Central memory CD4-positive, alpha-beta T cell (primary cell): ENCODE results near the gene LCAT.
"Not testable (repeated sequence)": the region's sequence is repeated elsewhere in the genome, so short reads cannot be mapped to it uniquely, and the experiment has no call there.

Experiments
- DNase-seq: peaks from one replicate; pipeline ENCODE4 v3.0.0; 2022

LCAT gene

DNA sequence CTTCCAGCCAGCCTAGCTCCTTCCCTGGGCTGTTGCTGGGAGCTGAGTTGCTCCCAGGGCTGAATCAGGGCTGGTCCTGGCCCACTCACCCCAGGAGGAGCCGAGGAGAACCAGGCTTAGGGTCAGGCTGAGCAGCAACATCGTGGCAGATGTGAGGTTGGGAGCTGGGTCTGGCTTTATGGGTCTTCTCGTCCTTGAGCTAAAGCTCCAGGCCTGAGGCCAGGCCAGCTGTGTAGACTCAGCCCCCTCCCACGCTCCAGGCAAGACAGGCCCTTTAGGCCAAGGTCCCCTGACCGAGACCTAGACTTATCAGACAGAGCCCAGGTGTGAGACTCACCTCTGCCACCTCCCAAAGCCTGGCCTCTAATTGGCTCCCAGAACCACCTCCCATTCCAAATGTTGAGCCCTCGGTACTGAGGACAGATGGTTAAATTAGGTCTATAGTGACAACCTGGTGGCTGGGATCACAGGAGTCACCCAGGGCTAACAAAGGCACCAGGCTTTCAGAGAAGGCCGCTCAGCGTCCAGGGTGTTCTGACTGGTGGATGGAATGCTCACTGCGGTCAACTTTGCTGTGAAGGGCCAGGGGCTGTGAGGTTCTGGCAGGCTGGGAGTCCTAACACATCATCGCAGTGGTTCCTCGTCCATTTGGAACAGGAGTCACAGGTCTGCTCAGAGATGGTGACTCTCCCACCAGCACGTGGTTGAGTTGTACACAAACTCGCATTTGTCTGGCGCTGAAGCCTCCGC is 12.0 kb downstream of the LCAT start, which contains the start of gene CTRL:
TSS of gene CTRL (minus strand) at position 151 of the 750 bp plus-strand sequence. CDS start at position 141, 10 bp downstream.
- DNase-seq: no peak

DNA sequence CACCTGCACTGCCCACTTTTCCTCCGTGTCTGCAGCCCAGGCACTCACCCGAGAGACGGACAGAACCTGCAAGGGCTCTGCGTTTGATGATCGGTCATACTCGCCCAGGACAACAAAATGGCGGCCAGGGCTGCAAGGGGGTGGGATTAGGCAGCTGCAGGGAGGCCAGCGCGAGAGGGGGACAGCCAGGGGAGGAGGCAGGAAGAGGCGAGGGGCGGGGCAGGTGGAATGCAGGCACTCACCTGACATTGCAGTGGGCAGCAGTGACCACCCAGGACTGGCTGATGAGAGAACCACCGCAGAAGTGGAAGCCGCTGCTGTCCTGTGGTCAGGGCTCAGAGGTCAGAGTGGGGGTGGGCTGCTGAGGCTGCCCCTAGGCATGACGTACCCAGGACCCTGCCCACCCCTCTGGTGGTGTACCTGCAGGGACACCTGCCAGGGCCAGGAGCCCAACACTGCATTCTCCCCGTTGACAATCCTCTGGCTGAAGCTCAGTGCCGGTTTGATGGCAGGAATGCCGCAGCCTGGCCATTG is 13.2 kb downstream of the LCAT start:
- DNase-seq: no peak

DNA sequence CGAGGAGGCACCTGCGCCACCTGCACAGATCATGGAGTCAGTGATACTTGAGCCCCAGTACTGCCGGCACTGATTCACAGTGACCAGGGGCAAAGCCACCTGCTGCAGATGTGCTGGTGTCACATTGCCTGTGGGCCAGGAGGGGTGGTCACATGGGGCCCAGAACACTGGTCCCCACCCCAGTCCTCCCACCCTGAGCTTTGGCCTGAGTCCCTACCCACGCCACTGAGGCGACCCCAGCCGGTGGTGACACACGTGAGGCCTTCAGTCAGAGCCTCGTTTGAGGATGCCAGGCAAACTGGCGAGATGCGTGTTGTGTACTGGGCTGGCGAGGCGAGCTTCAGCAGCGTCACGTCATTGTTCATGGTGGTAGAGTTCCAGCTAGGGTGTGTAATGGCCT is 13.7 kb downstream of the LCAT start:
- DNase-seq: no peak

DNA sequence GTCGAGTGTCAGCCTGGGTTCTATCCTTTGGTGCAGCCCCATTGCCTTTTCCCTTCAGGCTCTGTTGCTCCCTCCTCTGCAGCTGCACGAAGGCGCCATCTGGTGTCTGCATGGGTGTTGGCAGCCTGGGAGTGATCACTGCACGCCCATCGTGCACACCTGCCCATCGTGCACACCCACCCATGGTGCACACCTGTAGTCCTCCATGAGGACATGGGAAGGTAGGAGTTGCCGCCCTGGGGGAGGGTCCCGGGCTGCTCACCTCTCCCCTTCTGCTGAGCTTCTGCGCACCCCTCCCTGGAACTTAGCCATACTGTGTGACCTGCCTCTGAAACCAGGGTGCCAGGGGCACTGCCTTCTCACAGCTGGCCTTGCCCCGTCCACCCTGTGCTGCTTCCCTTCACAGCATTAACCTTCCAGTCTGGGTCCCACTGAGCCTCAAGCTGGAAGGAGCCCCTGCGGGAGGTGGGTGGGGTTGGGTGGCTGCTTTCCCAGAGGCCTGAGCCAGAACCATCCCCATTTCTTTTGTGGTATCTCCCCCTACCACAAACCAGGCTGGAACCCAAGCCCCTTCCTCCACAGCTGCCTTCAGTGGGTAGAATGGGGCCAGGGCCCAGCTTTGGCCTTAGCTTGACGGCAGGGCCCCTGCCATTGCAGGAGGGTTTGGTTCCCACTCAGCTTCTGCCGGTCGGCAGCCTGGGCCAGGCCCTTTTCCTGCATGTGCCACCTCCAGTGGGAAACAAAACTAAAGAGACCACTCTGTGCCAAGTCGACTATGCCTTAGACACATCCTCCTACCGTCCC is 15.2 kb downstream of the LCAT start:
- peak; percentile 65 for DNase-seq

DNA sequence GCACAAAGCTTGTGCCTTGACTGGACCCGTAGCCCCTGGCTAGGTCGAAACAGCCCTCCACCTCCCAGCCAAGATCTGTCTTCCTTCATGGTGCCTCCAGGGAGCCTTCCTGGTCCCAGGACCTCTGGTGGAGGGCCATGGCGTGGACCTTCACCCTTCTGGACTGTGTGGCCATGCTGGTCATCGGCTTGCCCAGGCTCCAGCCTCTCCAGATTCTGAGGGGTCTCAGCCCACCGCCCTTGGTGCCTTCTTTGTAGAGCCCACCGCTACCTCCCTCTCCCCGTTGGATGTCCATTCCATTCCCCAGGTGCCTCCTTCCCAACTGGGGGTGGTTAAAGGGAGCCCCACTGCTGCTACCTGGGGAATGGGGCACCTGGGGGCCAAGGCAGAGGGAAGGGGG is 15.8 kb downstream of the LCAT start:
- no peak for DNase-seq

DNA sequence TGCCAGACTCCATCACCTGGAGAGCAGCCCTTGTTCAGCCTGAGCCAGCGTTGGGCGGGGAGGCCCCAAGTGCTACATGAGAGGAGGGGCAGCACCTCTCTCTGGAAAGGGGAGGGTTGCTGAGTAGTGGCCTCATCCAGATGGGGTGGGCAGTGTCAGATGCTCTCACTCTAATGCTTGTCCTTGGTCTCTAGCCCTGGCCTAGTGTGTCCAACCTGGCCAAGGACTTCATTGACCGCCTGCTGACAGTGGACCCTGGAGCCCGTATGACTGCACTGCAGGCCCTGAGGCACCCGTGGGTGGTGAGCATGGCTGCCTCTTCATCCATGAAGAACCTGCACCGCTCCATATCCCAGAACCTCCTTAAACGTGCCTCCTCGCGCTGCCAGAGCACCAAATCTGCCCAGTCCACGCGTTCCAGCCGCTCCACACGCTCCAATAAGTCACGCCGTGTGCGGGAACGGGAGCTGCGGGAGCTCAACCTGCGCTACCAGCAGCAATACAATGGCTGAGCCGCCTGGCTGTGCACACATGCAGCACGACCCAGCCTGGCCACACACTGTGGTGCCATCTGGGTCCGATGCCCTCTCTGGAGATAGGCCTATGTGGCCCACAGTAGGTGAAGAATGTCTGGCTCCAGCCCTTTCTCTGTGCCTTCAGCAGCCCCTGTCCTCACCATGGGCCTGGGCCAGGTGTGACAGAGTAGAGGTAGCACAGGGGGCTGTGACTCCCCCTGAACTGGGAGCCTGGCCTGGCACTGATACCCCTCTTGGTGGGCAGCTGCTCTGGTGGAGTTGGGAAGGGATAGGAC is 16.6 kb downstream of the LCAT start:
- DNase-seq: no peak

DNA sequence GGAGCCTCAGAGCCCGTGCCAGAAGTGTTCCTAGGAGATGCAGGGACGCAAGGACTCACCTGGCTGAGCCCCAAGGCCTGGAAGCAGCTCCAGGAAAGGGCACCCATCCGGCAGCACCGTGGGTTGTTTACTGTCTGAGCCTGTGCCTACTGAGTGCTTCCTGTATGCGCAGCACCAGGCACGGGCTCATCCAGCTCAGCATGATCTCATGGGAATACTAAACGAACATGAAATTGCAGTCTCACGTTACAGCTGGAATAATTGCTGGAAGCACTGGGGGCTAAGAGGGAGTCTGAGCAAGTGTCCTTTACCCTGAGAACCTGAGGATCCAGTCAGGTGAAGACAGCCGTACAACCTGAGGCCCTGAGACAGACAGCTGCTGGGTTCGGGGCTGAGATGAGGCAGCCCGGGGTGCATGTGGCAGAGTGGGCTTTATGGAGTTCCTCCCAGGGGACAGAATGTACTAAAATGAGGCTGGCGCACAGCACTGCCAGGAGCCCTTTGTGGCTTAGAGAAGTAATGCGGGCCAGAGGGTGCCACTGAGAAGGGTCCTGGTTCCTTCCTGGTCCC is 17.7 kb downstream of the LCAT start:
- no peak for DNase-seq

DNA sequence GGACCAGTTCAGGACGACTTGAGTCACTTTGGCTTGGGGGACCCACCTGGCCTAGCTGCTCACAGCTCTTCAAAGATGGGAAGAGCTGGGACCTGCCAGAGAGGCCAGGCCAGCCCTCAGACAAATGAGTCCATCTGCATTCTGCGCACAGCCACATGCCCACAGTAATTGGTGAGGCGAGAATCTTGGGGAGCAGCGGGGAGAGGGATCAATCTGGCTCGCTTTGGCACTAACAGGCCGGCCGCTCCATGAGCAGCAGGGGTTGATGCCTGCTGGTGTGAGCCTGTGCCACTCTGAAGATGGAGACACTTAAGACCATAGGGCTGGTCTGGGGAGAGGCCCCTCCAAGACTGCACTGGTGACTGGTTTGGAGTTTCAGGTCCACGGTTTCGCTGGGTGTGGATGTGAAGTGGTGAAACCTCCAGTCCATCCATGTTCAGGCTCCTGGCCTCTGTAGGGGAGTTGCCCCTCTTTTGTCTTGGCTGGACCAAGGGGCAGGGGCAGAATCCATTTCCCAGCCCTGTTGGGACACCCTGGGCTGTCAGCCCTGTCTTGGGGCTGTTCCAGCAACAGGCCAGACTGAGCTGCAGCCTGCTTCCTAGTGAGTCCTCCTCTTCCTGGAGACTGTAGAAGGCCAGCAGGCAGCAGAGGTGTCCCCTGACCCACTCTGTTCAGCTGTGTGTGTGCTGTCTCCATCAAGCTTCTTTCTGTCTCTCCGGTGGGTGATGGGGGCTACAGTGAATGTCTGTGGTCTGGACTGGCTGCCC is 19.6 kb downstream of the LCAT start:
- DNase-seq: no peak

DNA sequence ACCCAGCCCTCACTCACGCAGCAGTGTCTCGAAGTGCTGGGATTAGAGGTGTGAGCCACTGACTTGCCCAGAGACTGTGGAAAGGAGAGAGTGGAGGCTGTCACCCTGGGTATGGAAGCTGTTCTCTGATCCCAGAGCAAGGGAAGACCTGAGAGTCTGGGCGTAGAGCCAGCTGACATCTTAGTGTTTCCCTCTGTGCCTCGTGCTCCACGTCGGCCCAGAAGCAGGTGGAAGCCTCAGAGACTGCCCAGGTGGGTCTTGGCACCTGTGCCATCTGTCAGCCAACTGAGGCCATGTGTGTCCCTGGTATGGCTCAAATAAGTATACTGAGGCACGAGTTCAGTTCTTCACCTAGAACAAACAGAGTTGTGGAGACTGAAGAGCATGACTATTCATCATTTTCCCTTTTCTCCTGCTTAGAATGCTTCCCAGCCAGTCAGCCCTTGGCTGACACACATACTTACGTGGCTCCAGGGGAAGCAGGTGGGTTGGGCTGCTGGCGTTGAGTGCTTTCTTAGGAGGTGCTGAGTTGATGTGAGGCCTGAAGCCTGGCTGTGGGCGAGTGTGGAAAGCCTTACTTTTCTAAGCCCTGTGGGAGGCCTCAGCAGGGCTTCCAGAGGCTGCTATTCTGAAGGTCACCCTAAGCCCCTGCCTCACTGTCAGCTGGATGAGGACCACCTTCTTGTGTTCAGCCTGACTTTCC is 20.4 kb downstream of the LCAT start:
- DNase-seq: no peak

DNA sequence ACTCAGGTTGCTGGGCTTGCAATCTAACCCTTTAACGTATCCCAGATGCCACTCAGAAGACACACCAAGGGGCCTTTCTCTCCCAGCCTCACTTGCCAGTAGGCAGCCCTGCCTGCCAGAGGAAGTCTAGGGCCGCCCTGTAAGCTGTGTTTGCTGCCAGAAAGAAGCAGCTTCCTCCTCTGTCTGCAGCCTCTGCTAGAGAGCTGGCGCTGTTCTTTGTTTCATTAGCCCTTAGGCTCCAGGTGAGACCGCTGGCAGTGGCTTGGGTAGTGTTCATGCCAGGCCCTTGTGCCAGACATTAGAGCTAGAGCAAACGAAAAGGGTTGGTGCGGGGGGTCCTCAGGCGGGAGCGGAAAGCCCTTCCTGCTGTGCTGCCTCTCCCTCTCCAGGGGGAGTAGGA is 21.2 kb downstream of the LCAT start:
- no peak for DNase-seq

DNA sequence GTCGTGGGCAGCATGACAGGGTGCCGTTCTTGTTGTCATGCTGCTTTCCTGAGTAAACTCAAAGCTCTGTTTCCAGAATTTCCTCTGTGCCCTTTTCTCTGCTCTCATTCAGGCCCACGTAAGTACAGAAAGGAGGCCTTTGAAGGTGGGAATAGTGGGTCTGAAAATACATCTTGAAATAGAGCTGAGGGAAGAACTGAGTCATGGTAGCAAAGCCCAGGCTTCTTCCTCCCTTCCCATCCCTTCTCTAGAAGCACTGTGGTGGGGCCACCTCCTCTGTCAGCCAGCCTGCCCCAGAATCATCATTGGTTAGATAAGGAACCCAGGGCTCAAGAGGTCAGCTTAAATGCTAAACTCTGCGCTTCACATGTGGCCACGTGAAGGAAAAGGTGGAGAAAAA is 21.7 kb downstream of the LCAT start:
- DNase-seq: no peak

DNA sequence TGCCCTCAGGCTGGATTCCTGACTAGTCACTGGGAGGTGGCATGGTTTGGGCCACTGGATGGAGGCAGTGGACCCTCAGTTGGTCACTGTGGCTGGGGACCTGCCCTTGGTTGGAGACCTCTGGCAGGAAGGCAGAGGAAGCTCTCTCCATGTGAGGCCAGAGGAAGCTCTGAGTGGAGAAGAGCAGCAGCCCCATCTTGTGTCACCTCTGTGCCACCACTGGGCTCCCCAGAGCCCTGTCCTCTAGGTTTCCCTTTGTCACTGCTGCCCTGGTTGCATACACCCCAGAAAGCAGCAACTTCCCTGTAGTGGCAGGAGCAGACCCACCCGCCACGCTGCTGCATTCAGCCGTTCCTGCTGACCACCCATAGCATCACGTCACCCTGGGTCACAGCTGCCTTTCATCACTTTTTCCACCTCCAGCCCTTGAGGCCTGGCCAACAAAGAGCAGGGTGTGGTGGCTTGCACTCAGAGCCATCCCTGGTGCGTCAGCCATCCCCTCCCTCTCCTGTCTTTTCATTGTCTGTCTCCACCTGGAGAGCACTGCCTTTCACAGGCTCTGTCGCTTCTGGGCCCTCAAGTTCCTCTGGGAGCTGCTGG is 24.2 kb downstream of the LCAT start:
- no peak for DNase-seq

DNA sequence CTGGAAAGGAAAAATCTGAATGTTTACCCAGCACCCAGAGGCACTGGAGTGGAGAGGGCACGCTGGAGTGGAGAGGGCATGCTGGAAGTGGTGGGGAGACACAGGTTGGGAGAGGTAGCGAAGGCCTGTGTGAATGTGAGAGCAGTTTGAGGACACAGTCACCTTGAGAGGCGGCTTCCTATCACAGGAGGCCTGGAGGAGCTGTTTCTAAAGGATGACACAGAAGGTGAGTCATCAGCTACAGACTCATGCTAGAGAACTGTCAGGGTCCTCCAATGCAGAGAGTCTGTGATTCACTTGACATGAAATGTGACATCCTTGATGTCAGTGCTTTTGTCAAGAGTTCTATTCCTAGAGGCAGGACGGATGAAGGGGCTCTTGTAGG is 26.1 kb downstream of the LCAT start:
- no peak for DNase-seq

DNA sequence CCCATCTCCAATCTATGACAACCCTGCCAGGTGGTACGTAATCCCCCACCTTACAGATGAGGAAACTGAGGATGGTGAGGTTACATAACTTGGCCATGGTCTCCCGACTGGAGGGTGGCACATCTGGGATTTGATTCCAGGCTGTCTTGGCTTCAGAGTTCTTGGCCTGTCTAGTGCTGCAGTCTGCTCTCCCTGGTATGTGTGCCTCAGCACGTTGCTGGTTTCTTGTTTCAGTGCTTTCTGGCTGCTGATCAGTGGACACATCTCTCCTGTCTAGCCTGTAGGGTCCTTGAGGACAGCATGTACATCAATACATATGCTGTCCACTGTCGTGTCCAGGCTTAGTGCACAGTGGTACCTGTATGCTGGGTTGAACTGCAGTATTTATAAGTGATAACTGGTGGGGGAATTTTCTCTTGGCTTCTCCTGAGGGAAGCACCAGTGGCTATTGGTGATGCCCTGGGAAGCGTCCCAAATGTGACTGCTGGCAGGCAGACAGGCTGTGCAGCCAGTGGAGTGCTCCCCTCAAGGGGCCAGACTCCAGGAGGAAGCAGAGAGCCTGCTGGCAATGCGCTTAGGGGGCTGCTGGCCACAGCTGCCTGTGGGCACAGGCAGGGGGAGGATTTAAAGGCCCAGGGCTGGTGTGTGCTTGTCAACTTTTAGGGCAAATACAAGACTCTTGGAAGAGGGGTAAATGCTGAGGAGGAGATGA is 26.6 kb downstream of the LCAT start:
- DNase-seq: no peak

DNA sequence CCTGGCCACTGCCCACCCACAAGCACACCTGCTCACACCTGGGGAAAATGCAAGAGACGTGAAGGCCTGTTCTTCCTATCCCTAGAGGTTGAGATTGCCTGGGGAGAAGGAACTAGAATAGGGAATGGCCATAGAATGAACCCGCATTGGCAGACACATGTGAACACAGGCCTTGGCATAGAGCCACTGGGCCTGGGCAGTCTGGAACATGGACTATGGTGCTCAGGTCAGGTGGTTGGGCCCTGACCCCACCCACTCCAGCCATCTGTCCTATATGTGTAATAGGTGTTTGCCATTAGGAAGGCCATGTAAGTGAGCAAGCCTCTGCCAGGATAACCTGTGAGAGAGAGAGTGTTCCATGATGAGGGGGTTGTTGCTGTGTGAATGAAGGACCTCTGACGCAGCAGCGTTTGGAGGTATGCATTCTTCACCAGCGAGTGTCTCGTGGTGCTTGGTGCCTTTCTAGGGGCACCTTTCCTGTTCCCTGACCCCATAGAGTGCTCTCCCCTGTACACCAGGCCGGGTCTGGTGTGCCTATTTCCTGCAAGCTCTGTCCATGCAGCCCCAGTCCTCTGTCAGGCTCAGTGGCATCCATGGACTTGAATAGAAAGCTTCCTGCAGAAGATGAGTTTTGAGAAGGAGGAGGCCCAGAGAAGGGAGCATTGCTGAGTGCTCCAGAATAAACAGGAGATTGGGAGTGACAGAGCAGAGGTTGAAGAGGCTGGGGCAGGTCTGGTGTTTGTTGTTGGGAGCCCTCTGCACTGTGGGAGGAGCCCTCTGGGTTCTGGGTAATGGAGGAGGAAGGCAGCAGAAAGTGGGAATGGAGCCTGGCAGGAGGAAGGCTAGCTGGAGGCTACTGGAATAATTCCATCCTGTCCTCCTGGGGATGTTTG is 27.8 kb downstream of the LCAT start:
- no peak for DNase-seq

DNA sequence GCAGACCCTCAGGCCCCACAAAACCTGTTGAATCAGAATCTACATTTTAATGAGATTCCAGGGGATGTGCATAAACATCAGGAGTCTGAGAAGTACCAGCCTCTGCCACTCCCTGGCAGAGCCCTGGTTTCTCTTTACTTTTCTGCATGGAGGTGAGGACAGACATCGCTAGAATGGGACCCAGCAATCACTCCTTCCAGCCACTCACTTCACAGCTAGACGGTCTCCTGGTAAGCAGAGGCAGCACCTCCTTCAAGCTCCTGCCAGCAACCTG is 28.5 kb downstream of the LCAT start:
- DNase-seq: not testable (repeated sequence)

DNA sequence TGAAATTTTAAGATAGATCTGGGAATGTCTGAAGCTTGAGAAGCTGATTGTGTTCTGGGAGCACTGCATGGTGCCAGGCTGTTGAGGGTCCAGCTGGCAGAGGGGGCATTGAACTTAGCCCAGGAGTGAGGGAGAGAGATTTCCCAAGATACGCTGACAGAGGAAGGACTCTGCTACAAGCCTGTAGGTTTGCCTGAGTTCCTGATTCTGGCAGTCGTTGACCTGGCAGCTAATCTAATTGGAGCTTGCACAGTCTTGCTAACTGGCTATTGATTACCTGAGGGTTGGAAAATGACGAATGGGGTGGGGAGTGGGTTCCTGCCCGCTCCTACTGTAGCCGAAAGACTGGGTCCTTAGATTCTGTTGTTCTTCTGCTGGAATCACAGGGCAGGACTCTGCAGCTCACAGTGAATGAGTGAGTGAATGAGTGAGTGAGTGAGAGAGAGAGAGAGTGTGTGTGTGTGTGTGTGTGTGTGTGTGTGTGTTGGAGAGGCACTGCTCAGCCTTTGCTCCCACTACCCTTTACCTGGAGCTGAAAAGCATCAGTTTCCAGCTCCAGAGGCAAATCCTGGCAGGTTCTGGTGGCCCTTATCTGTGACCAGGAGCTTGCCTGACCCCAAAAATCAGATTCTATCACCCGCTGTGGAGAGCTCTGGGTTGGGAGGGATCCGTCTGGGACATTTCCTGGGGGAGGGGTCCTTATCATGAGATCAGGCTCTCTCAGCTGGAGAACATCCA is 29.0 kb downstream of the LCAT start:
- no peak for DNase-seq

DNA sequence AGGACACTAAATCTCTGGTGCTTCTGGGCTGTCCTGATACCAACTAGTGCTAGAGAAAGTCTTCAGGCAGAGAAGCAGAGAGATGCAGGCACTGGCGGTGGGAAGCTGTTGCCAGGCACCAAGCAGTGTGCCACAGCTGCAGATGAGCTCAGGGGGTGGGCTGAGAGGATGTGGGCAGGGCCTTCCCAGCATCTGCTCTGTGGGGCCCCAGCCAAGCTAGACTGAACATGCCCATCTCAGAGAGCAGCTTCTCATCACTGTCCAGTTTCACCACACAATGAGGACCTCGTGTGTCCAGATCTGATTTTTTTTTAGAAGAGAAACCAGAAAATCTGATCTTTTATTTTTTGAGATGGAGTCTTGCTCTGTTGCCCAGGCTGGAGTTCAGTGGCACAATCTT is 33.8 kb downstream of the LCAT start:
- no peak for DNase-seq
